NT2/D1 (cell line): ENCODE data around the gene DUS2.
"Not testable (repeated sequence)": the region's sequence is repeated elsewhere in the genome, so short reads cannot be mapped to it uniquely, and the experiment has no call there.

Source experiments
- DNase-seq: peaks from one replicate; pipeline ENCODE4 v3.0.0-alpha.2; 2011; ENCODE audit warnings: low read depth, low spot score
- H3K27me3 ChIP-seq: 2 replicates; pipeline ENCODE4 v1.6.0; 2011; ENCODE audit warnings: mild to moderate bottlenecking; ENCODE audit not compliant: insufficient read length, insufficient read depth
- H3K36me3 ChIP-seq: 2 replicates; pipeline ENCODE4 v1.6.1; 2011; ENCODE audit warnings: mild to moderate bottlenecking, low read length, mixed read lengths; ENCODE audit not compliant: insufficient read depth, insufficient read length
- H3K4me1 ChIP-seq: 2 replicates; pipeline ENCODE4 v1.5.1; 2011; ENCODE audit not compliant: insufficient read depth, insufficient read length
- H3K4me3 ChIP-seq: 2 replicates; pipeline ENCODE4 v1.5.1; 2011; ENCODE audit warnings: low read depth; ENCODE audit not compliant: insufficient read length
- H3K9ac ChIP-seq: 2 replicates; pipeline ENCODE4 v1.6.0; 2011; ENCODE audit warnings: low read depth; ENCODE audit not compliant: insufficient read length
- H3K9me3 ChIP-seq: 2 replicates; pipeline ENCODE4 v1.5.1; 2011; ENCODE audit warnings: mild to moderate bottlenecking, low read length; ENCODE audit not compliant: insufficient read depth
- SUZ12 ChIP-seq: IDR thresholded peaks from 2 replicates; pipeline ENCODE4 v1.6.1; 2011; ENCODE audit not compliant: insufficient read length, insufficient read depth; ENCODE audit errors: extremely low read depth
- YY1 ChIP-seq: IDR thresholded peaks from 2 replicates; pipeline ENCODE4 v1.6.1; 2011; ENCODE audit not compliant: insufficient read length, insufficient read depth
- ZNF274 ChIP-seq: IDR thresholded peaks from 2 replicates; pipeline ENCODE4 v1.6.1; 2011; ENCODE audit warnings: mild to moderate bottlenecking, low read depth, low read length

Gene DUS2

GRCh38 chr16:68091380-68092261, 68.5 kb downstream of the DUS2 start:
- Histone ChIP-seq H3K4me1 (no peaks in the 10 kb centered on the region), H3K36me3 (no peaks in the 10 kb centered on the region), H3K9me3 (no peaks in the 10 kb centered on the region), H3K9ac (no peak overlapping the region), H3K4me3 (no peak overlapping the region), H3K27me3 (no peaks in the 10 kb centered on the region)
- DNase-seq, result no peak
- TF ChIP-seq SUZ12, result no peak
- TF ChIP-seq YY1, result no peak
- no peak for TF ChIP-seq ZNF274

- not testable (repeated sequence) for H3K9me3 ChIP-seq, H3K9ac ChIP-seq, H3K4me3 ChIP-seq, DNase-seq, H3K4me1 ChIP-seq, H3K36me3 ChIP-seq, H3K27me3 ChIP-seq
These were observed 69.2 kb downstream of the DUS2 start for GRCh38 chr16:68092275-68092674.

GRCh38 chr16:68093816-68094613, 70.9 kb downstream of the DUS2 start:
- TF ChIP-seq ZNF274 (no peak), YY1 (no peak), SUZ12 (no peak)
- no peak overlapping the region for H3K4me3 ChIP-seq
- H3K4me1 ChIP-seq, result no peaks in the 10 kb centered on the region
- DNase-seq, result no peak
- H3K9me3 ChIP-seq, result no peaks in the 10 kb centered on the region
- H3K27me3 ChIP-seq, result no peaks in the 10 kb centered on the region
- H3K9ac ChIP-seq, result no peak overlapping the region
- H3K36me3 ChIP-seq, result peaks cover 2% of the 10 kb centered on the region

GRCh38 chr16:68094614-68094934, 71.5 kb downstream of the DUS2 start:
- Histone ChIP-seq H3K27me3 (no peaks in the 10 kb centered on the region), H3K9me3 (no peaks in the 10 kb centered on the region), H3K9ac (no peak overlapping the region), H3K4me1 (no peaks in the 10 kb centered on the region), H3K36me3 (peaks cover 2% of the 10 kb centered on the region), H3K4me3 (no peak overlapping the region)
- no peak for DNase-seq
- TF ChIP-seq YY1 (no peak), SUZ12 (no peak), ZNF274 (no peak)

GRCh38 chr16:68096491-68096890, 73.4 kb downstream of the DUS2 start:
- Histone ChIP-seq H3K4me3 (no peak overlapping the region), H3K4me1 (no peaks in the 10 kb centered on the region), H3K27me3 (no peaks in the 10 kb centered on the region), H3K9me3 (no peaks in the 10 kb centered on the region), H3K9ac (no peak overlapping the region), H3K36me3 (peaks cover 2% of the 10 kb centered on the region)
- no peak for DNase-seq
- TF ChIP-seq SUZ12, result no peak
- TF ChIP-seq YY1, result no peak
- TF ChIP-seq ZNF274, result no peak

GRCh38 chr16:68097088-68097487, 74.0 kb downstream of the DUS2 start:
- Histone ChIP-seq H3K27me3 (no peaks in the 10 kb centered on the region), H3K36me3 (peaks cover 2% of the 10 kb centered on the region), H3K9me3 (no peaks in the 10 kb centered on the region), H3K4me3 (no peak overlapping the region), H3K9ac (no peak overlapping the region), H3K4me1 (no peaks in the 10 kb centered on the region)
- TF ChIP-seq ZNF274 (no peak), YY1 (no peak), SUZ12 (no peak)
- no peak for DNase-seq

GRCh38 chr16:68097895-68098294, 74.8 kb downstream of the DUS2 start:
- H3K4me3 ChIP-seq, result no peak overlapping the region
- no peaks in the 10 kb centered on the region for H3K4me1 ChIP-seq
- no peak for TF ChIP-seq YY1
- no peak for TF ChIP-seq SUZ12
- no peak for TF ChIP-seq ZNF274
- H3K36me3 ChIP-seq, result peaks cover 2% of the 10 kb centered on the region
- DNase-seq, result no peak
- H3K9ac ChIP-seq, result no peak overlapping the region
- no peaks in the 10 kb centered on the region for H3K9me3 ChIP-seq
- H3K27me3 ChIP-seq, result no peaks in the 10 kb centered on the region
